Raji (cell line): ENCODE data around the gene VAV2.

ENCODE experiments used
- POLR2A ChIP-seq: IDR thresholded peaks from 2 replicates; pipeline ENCODE4 v1.6.1; 2011; ENCODE audit warnings: low read depth, low read length, control low read depth; ENCODE audit not compliant: insufficient read depth

Gene VAV2

DNA sequence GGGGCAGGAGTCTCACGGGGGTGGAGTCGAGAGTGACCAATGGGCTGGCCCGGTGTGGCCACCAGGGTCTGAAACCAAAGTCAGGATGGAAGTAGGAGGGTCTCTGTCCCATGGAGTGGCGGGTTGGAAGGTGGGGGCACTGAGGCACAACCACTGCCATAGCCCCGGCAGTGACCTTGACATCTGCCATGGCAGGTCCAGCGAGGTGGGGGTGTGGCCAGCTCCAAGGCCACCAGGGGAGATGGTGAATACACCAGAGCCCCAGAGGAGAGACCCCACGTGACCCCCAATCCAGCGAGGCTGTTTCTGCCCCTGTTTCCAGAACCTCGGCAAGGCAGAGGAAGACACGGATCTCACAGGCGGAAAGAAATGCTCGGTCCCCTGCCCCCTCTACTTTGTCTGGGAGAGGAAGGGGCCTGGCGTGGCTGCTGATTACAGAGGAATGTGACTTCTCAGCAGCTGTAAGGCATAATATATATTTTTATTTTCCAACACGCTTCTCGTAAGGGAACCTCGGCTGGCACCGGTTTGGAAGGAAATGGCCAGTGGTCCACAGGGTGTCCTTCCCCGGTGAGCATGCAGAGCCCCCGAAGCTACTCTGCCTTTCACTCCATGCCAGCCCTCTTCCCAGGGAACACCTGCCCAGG is 148.2 kb downstream of the VAV2 start:
- TF ChIP-seq POLR2A, result no peak

DNA sequence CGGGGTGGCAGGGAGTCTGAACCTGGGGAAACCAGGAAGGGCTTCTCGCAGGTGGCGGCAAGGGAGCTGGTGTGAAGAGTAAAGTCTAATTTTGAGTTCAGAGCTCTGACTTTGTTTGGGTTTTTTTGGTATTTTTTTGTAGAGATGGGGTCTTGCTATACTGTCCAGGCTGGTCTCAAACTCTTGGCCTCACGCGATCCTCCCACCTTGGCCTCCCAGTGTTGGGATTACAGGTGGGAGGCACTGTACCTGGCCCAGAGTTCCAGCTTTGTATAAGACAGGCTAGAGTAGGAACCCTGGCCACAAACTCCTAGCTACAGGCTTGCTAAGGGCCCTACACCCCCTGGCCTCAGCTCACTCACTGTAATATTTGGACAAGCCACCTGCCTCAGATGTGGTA is 148.9 kb downstream of the VAV2 start:
- TF ChIP-seq POLR2A, result no peak

DNA sequence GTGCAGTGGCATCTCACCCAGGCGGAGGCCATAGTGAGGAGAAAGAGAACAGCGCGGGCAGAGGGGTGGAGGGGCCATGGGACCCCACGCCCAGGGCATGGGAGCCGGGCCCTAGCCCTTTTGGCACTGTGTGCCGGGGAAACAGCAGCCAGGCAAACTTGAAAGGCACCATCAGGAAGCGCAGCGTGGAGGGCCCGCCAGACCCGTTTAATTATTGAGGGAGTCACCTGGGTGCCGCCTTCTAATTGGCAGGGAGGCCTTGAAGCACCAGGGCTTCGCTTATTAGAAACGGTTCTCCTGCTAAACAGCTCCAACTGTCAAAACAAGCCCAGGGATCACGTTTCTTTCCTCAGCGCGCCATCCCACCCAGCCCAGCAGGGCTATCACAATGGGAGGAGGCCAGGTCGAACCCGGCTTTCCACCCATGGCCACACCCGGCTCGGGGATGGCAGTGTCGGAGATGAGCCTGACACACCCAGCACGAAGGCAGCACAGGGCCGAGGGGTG is 149.3 kb downstream of the VAV2 start:
- no peak for TF ChIP-seq POLR2A

DNA sequence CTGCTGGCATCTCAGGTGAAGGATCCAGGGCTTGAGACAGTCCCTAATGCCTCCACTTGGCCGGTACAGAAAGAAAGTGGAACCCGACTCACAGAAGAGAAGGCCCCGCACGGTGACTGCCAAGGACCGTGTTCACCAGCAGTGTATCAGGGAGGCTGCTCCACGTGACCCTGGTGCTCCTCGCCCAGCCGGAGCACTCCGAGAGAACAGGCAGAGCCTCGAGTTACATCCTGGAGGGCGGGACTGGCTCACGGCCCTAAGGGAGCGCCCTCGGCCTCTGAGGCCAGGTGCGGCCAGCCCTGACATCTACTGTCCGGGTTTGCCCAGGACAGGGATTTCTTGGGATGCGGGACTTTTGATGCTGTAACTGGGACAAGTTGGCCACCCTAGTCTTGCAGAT is 149.9 kb downstream of the VAV2 start:
- no peak for TF ChIP-seq POLR2A

DNA sequence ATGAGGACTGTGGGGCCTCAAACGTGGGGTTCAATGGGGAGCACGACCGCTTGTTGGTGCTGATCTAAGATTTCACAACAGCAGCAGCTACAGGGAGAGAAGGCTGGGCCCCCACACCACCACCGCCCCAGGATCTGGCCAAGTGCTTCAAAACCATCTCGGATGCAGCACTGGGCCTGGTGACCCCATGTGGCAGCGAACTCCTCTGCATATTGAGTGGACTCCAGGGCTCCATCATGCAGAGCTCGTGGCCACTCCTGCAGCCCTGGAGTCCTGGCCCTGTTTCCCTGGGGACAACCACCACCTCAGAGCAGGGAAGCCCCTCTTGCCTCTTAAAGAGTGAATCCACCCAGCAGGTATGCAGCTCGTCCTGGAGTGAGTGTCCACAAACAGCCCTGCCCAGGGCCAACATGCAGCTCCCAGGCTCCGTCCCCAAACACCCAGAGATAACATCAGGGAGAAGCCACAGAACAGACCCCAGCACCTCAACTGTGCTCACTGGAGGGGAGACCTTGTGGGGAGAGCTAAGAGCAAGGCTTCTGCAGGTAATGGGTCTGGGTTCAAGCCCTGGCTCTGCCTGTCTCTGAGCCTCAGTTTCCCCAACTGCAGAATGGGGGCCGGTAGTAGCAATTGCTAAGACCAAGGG is 150.8 kb downstream of the VAV2 start:
- no peak for TF ChIP-seq POLR2A

DNA sequence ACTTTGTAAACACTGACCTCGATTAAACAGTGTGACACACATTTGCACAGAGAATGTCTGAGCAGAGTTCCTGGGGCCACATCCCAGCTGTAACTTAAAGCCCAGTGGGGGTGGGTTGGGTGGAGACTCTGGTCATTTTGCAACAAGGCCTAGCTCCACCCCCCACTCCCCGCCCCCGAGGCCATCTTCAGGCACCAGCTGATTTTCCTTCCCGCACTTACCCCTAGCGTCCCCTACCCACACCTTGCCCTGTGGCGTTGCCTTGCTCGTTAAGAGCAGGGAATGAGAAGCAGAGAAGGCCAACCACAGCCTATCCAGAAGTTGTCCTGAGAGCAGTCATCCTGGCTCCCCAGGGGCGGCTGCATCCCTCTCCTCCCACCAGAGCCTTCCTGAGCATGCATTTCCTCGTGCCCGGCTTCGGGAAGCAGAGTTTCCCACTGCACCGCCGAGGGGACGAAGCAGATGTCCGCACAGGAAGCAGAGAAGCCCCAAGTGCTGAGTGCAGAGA is 152.2 kb downstream of the VAV2 start:
- no peak for TF ChIP-seq POLR2A

- no peak for TF ChIP-seq POLR2A
Measured at GRCh38 chr9:133838859-133839507, 153.1 kb downstream of the VAV2 start.

- TF ChIP-seq POLR2A, result no peak
Measured at GRCh38 chr9:133837627-133838597, 154.2 kb downstream of the VAV2 start.

- no peak for TF ChIP-seq POLR2A
Measured at GRCh38 chr9:133836818-133837217, 155.3 kb downstream of the VAV2 start.

GRCh38 chr9:133836001-133836758 is 155.9 kb downstream of the VAV2 start:
- TF ChIP-seq POLR2A, result no peak

GRCh38 chr9:133835262-133835901 is 156.7 kb downstream of the VAV2 start:
- no peak for TF ChIP-seq POLR2A

GRCh38 chr9:133834080-133834976 is 157.8 kb downstream of the VAV2 start:
- TF ChIP-seq POLR2A, result no peak
